Liver (tissue), 9 donors: Measurements from ENCODE around the gene BLNK. TPM values are rescaled to one million over a fixed set of nuclear protein-coding genes. Genes with fewer than 3 reads are reported as not detected.

ENCODE experiments used
- DNase-seq: peaks from one replicate; pipeline ENCODE4 v3.0.0-alpha.2; 2017; ENCODE audit warnings: low spot score
- H3K27ac ChIP-seq, 2 donors: one replicate each; pipeline ENCODE4 v1.7.0; 2013; ENCODE audit warnings: inconsistent platforms in 2 of 2, low read length in 2 of 2, control low read depth in 1 of 2, low read depth in 1 of 2, mild to moderate bottlenecking in 1 of 2
- H3K27me3 ChIP-seq, 4 donors: one replicate each; pipeline versions ENCODE4 v1.6.1 to v1.7.0; 2013; ENCODE audit warnings: low read length in 3 of 4, inconsistent platforms in 1 of 4, mild to moderate bottlenecking in 1 of 4, moderate library complexity in 1 of 4; ENCODE audit not compliant: control insufficient read depth in 4 of 4, insufficient read depth in 4 of 4
- H3K36me3 ChIP-seq, 4 donors: one replicate each; pipeline versions ENCODE4 v1.6.1 to v1.7.0; 2013; ENCODE audit warnings: low read length in 3 of 4, mild to moderate bottlenecking in 3 of 4, low read depth in 1 of 4, moderate library complexity in 1 of 4; ENCODE audit not compliant: control insufficient read depth in 4 of 4, insufficient read depth in 3 of 4
- H3K4me1 ChIP-seq, 4 donors: one replicate each; pipeline versions ENCODE4 v1.6.1 to v1.7.0; 2013; ENCODE audit warnings: low read length in 3 of 4, mild to moderate bottlenecking in 3 of 4, moderate library complexity in 1 of 4; ENCODE audit not compliant: control insufficient read depth in 4 of 4, insufficient read depth in 4 of 4
- H3K4me3 ChIP-seq, 3 donors: one replicate each; pipeline versions ENCODE4 v1.6.1 to v1.7.0; 2013; ENCODE audit warnings: low read length in 3 of 3, control low read depth in 1 of 3, low read depth in 1 of 3, mild to moderate bottlenecking in 1 of 3
- H3K9ac ChIP-seq, 2 donors: one replicate each; pipeline ENCODE4 v1.7.0; 2013; ENCODE audit warnings: low read length in 2 of 2, mild to moderate bottlenecking in 2 of 2, moderate library complexity in 2 of 2, control low read depth in 1 of 2, low read depth in 1 of 2
- H3K9me3 ChIP-seq, 4 donors: one replicate each; pipeline versions ENCODE4 v1.6.1 to v1.7.0; 2013; ENCODE audit warnings: low read length in 3 of 4; ENCODE audit not compliant: control insufficient read depth in 4 of 4
- ATF3 ChIP-seq: IDR thresholded peaks from 2 replicates; pipeline ENCODE4 v1.6.1; 2016; ENCODE audit warnings: antibody characterized with exemption
- FOXA2 ChIP-seq: IDR thresholded peaks from 2 replicates; pipeline ENCODE4 v1.6.1; 2016; ENCODE audit warnings: antibody characterized with exemption
- GABPA ChIP-seq, 2 donors: IDR thresholded peaks in 1 of 2; conservative IDR thresholded peaks in 1 of 2; 2 replicates each; pipeline ENCODE4 v1.6.1; 2016; ENCODE audit warnings: antibody characterized with exemption in 2 of 2, mild to moderate bottlenecking in 1 of 2, moderate library complexity in 1 of 2
- HNF4G ChIP-seq: IDR thresholded peaks from 2 replicates; pipeline ENCODE4 v1.6.1; 2016; ENCODE audit warnings: antibody characterized with exemption
- MAX ChIP-seq: IDR thresholded peaks from 2 replicates; pipeline ENCODE4 v1.6.1; 2016; ENCODE audit warnings: antibody characterized with exemption
- NR2F2 ChIP-seq: IDR thresholded peaks from 2 replicates; pipeline ENCODE4 v1.6.1; 2016; ENCODE audit warnings: antibody characterized with exemption
- REST ChIP-seq: IDR thresholded peaks from 2 replicates; pipeline ENCODE4 v1.6.1; 2016; ENCODE audit warnings: antibody characterized with exemption, mild to moderate bottlenecking
- RXRA ChIP-seq, 2 donors: IDR thresholded peaks; 2 replicates each; pipeline ENCODE4 v1.6.1; 2017 to 2018; ENCODE audit warnings: antibody characterized with exemption in 2 of 2, mild to moderate bottlenecking in 1 of 2
- SP1 ChIP-seq: IDR thresholded peaks from 2 replicates; pipeline ENCODE4 v1.6.1; 2018; ENCODE audit warnings: antibody characterized with exemption, mild to moderate bottlenecking
- TAF1 ChIP-seq: conservative IDR thresholded peaks from 2 replicates; pipeline ENCODE4 v1.6.1; 2016; ENCODE audit warnings: antibody characterized with exemption, mild to moderate bottlenecking
- YY1 ChIP-seq: IDR thresholded peaks from 2 replicates; pipeline ENCODE4 v1.6.1; 2016; ENCODE audit warnings: antibody characterized with exemption, mild to moderate bottlenecking
- WGBS: extraction: QIAGEN DNeasy Blood & Tissue Kit; methylation state at CpG from one replicate; pipeline ENCODE4 v1.1.7; 2013; 5-methylcytosine and 5-hydroxymethylcytosine counted together
- polyA plus RNA-seq, 2 donors: library from polyadenylated mRNA; stranded (reverse) in 1 of 2; unstranded in 1 of 2; fragments of 200-250 nt in 1 of 2; fragments of >200 nt in 1 of 2; fragmentation: Nextera tagmentation in 1 of 2; extraction: Ambion mirVana in 1 of 2; gene quantifications; one replicate each; pipeline versions ENCODE4 v1.2.1 to v1.2.3, GENCODE V29; 2013 to 2015
- total RNA-seq, 2 donors: library from RNA; depleted of rRNA; stranded (reverse); fragments of >200 nt; gene quantifications; one replicate each; pipeline ENCODE4 v1.2.3, GENCODE V29; 2014
- donor health status: healthy.
- donor health status: healthy.
- donor health status: healthy.
- donor health status: healthy.
- donor health status: healthy.

Gene BLNK
- total and polyA plus RNA-seq, 4 donors: 3.3 to 45.2 (median 14.5) TPM

DNA sequence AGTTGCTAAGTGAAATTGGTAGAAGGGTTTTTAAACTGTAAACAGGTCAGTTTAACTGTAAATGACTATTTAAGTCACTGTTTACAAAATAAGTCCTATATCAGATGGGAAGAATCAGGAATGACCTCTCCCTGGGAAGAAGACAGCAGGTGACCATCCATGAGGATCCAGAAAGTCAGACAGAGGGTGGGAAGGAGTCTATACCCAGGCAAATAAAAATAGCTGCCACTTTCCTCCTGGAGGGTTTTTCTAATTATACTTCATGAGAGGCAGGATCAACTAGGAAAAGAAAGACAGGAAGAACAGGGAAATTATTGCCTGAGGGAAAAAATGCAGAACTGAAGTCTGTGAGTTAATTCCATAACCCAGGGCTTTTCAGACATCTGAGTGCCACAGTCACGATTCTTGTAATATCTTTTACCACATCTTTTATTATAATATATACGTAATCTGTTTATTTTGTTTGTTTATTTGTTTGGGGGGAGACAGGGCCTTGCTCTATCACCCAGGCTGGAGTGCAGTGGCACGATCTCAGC lies 39.9 kb upstream of the BLNK start:
- H3K27ac ChIP-seq: no peak overlapping the region
- H3K27me3 ChIP-seq: no peaks in the 10 kb centered on the region
- H3K4me1 ChIP-seq: no peaks in the 10 kb centered on the region
- no peaks in the 10 kb centered on the region for H3K9me3 ChIP-seq
- no peak overlapping the region for H3K4me3 ChIP-seq
- DNase-seq: no peak
- TF ChIP-seq GABPA (IDR thresholded peaks at IDR 0.05 in 1 of 2, conservative IDR thresholded peaks at IDR 0.05 in 1 of 2): no peak
- TF ChIP-seq NR2F2: no peak
- no peak for TF ChIP-seq SP1
- no peak for TF ChIP-seq ATF3
- TF ChIP-seq YY1: no peak
- TF ChIP-seq FOXA2: no peak
- no peak for TF ChIP-seq MAX
- TF ChIP-seq REST: no peak
- no peak overlapping the region for H3K9ac ChIP-seq
- 84% methylated on average over 3 of the region's 3 CpGs for WGBS
- no peaks in the 10 kb centered on the region for H3K36me3 ChIP-seq

GRCh38 chr10:96310321-96310669 lies 38.9 kb upstream of the BLNK start:
- Histone ChIP-seq H3K9me3 (no peaks in the 10 kb centered on the region), H3K4me3 (no peak overlapping the region), H3K4me1 (no peaks in the 10 kb centered on the region), H3K27ac (no peak overlapping the region), H3K9ac (no peak overlapping the region), H3K36me3 (no peaks in the 10 kb centered on the region), H3K27me3 (no peaks in the 10 kb centered on the region)
- TF ChIP-seq ATF3 (no peak), SP1 (no peak), REST (no peak), TAF1 (no peak), RXRA (IDR thresholded peaks at IDR 0.05) (no peak), HNF4G (no peak)
- no peak for DNase-seq
- 18% methylated on average over 1 of the region's 1 CpG for WGBS
